Thyroid gland (tissue), 4 donors: ENCODE measurements around the gene SHPK.

ENCODE experiments used
- POLR2A ChIP-seq, 2 donors: fragments of 450-650 bp; IDR thresholded peaks; one replicate each; pipeline ENCODE4 v1.6.1; 2017; ENCODE audit warnings: antibody characterized with exemption in 2 of 2, mild to moderate bottlenecking in 2 of 2, moderate library complexity in 1 of 2
- TF ChIP-seq, protein P1 (sequence below), 6 experiments: fragments of 200-600 bp in 3 of 6; fragments of 450-650 bp in 3 of 6; sonication (generic) in 3 of 6; IDR thresholded peaks; one replicate each; pipeline ENCODE4 v1.5.1; 2016 to 2019; ENCODE audit warnings: antibody characterized with exemption in 6 of 6, mild to moderate bottlenecking in 2 of 6, inconsistent platforms in 1 of 6, moderate library complexity in 1 of 6

- TF ChIP-seq, protein P1, sequence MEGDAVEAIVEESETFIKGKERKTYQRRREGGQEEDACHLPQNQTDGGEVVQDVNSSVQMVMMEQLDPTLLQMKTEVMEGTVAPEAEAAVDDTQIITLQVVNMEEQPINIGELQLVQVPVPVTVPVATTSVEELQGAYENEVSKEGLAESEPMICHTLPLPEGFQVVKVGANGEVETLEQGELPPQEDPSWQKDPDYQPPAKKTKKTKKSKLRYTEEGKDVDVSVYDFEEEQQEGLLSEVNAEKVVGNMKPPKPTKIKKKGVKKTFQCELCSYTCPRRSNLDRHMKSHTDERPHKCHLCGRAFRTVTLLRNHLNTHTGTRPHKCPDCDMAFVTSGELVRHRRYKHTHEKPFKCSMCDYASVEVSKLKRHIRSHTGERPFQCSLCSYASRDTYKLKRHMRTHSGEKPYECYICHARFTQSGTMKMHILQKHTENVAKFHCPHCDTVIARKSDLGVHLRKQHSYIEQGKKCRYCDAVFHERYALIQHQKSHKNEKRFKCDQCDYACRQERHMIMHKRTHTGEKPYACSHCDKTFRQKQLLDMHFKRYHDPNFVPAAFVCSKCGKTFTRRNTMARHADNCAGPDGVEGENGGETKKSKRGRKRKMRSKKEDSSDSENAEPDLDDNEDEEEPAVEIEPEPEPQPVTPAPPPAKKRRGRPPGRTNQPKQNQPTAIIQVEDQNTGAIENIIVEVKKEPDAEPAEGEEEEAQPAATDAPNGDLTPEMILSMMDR (IDR thresholded peaks at IDR 0.05): no peak
- no peak for TF ChIP-seq POLR2A (IDR thresholded peaks at IDR 0.05)
Measured at GRCh38 chr17:3569534-3570137, 66.4 kb downstream of the SHPK start.
